Measurements from ENCODE around the gene KRT2.

GRCh38 chr12:52656616-52657015 lies 4.6 kb upstream of the KRT2 start:
- TF ChIP-seq CTCF (IDR thresholded peaks at IDR 0.05), result no peak
- no peak for TF ChIP-seq POLR2A (IDR thresholded peaks at IDR 0.05)

Measured in body of pancreas (tissue), 4 donors.